ENCODE measurements around the gene TMEM132E.

TMEM132E gene

DNA sequence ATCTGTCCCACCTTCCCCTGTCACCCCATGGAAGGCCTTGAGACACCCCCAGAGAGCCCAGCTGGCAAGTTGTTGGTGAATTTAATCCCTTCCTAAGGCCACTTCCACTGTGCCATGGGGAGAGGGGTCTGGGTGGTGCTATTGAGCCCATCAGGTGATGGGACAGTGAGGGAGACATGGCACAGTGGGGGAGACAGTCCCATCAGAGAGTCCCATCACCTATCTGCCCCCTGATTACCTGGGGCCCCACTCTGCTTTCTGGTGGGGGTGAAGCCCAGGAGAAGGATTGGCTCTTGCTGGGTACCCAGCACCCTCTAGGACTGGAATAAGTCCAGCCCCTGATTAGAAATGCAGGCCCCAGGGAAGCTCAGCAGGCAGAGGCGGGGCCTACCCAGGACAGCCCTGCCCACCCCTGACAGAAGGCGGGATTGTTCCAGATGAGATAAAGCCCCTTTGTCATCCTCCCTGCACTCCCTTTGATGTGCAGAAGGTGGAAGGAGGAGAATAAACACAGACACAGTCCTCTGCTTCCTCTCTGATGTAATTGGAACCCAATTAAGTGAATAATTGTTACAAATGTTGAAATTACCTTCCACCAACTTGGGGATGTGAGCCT is 18.9 kb downstream of the TMEM132E start:
- in situ Hi-C loops (cut with MboI; ENCODE audit: low sequenced_read_pairs): no loop called here

DNA sequence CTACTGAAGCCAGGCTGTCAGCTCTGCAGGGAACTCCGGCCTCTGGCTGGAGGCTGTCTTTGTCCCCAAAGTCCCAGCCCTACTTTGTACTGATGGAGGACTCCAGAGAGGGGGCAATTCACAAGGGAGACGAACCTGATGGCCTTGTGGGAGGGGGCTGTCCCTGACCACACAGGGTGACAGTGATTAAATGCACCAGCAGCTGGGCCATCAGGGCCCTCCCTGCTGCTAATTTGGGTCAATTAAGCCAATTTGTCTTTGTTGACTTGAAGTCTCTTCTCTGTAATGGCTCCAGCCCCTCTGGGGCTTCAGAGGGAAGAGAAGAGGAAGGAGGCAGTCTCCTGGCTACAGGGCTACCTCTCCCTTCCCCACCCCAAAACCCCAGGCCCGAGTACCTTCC is 22.0 kb downstream of the TMEM132E start:
- in situ Hi-C loops (cut with MboI; ENCODE audit: low sequenced_read_pairs): no loop called here

DNA sequence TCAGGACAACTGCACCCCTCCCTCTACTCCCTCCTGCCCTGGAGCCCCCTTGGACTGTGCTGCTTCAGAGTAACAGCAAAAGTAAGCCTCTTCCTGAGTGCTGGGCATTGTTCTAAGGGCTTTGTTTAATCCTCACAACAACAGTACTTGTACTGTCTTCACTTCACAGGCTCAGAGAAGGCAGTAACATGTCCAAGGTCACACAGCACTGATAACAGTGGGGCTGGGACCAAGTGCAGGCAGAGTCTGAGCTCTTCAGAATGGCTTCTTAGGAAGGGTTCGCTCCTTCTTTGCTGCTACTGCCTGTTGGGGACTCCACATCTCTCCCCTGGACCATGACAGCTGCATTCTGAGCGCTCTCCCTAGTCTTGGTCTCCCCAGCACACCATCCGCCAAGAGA is 24.6 kb downstream of the TMEM132E start:
- in situ Hi-C loops (cut with MboI; ENCODE audit: low sequenced_read_pairs): no loop called here

DNA sequence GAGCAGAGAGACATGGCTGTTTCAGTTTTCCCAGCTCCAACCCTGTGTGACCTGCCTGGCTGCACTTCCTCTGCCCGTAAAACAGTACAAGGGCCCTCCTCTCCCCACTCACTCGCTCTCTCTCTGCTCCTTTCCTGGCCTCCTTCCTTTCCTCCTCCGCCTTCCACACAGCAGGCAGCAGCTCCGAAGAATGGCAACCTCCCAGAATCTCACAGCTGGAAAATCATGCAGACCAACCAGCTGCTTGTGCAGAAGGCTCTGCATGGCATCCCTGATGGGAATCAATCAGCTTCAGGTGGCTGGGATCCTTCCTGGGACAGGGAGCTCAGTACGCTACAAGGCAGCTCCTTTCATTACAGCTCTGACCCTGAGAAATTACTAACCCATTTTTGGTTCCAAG is 27.4 kb downstream of the TMEM132E start:
- in situ Hi-C loops (cut with MboI; ENCODE audit: low sequenced_read_pairs): no loop called here

DNA sequence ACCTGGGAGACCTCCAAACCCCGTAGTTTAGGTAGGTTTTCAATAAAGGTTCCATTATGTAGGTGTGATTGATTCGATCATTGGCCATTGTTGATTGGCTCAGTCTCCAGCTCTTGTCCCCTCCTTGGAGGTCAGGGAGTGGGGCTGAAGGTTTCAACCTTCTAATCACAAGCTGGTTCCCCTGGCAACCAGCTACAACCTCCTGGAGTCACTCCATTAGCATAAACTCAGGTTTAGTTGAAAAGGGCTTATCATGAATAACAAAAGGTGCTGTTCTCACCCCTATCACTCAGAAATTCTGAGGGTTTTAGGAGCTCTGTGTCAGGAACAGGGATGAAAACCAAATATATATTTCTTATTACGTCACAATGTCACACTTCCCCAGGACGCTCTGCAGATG is 28.5 kb downstream of the TMEM132E start:
- in situ Hi-C loops (cut with MboI; ENCODE audit: low sequenced_read_pairs): no loop called here

DNA sequence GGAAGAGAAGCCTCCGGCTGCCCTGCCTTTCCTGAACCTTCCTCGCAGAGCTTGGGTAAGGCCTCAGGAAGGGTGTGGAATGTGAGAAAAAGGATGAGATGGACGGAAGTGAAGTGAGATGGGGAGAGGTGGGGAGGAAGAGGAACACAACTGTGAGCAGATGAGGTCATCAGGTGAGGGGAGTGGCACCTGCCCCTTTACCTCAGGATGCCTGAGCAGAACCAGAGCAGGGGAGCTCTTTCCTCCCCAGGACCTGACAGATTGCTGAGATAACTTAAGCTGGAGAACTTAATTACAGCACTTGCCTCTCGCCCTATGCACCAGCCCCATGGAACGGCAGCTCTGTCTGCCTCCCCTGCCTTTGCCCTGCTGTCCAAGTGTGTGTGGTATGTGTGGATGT is 29.8 kb downstream of the TMEM132E start:
- in situ Hi-C loops (cut with MboI; ENCODE audit: low sequenced_read_pairs): no loop called here

DNA sequence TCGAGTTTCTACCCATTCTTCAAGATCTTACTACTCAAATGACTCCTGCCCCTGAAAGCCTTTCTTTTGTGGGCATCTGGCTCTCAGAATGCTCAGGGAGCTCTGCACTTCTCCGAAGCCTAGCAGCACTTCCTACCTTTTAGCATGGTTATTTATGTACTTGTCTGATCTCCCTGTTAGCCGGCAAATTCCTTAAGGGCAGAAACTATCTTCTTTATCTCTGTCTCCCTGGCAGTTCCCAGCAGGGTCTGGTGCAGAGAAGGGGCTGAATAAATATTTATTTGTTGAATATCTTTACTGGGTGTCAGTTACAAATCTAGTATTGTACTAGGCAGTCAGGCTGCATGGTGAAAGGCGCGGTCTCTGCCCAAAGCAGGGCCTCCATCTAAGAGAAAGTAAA is 30.7 kb downstream of the TMEM132E start:
- in situ Hi-C loops (cut with MboI; ENCODE audit: low sequenced_read_pairs): no loop called here

DNA sequence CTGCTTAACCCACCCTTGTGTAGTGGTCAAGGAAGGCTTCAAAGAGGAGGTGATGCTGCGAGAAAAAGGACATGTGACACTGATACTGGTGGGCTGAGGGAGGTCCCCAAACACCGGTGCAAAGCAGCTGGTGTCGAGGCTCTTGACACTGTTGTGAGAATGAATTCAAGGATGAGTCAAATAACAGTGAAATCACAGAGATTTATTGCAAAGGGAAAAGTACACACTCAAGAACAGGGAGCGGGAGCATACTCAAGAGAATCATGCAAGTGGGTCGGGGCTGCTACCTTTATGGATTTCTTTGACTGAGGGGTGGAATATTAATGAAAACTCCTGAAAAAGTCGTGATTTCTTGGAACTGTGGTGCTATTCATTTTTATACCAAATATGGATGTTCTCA is 31.1 kb downstream of the TMEM132E start:
- in situ Hi-C loops (cut with MboI; ENCODE audit: low sequenced_read_pairs): no loop called here

DNA sequence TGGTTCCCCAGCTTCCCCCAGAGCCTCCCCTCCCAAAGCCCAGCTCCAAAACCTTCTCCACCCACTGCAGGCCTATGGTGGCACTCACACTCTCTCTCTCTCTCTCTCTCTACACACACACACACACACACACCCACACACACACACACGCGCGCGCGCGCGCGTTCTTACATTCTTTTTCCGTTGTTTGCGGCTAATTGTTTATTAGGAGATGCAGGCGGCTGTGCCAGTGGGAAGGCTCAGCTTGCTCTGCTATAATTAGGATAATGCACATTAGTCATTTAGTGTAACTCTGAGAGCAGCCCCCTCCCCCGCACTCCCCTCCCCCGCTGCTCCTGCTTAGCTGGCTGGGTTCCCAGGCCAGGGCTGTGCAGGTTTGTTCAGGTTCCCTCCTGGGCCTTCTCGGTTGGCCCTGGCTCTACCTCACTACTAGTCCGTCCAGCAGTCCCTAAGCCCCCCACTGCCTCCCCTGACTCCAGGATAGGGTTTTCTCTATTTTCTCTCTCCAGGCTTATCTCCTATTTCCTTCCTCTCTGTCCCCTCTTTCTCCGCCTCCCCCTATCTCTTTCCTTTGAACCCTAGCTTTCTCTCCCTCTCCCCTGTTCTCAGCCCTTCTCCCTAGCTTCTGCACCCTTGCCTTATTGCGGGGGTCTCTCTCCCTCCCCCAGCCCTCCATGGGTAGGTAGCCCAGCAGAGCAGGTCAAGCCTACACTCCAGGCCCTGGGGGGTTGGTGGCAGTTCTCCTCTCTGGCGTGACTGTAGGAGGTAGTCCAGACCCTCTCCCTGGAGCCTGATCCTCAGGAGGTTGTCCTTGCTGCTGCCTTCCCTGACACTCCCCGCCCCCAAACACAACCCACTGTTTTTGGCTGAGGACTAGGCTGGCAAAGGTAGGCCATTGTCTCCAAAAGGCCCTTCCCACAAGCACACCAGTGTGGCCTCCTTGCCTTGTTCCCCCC is 34.0 kb downstream of the TMEM132E start:
- in situ Hi-C loops (cut with MboI; ENCODE audit: low sequenced_read_pairs): no loop called here

DNA sequence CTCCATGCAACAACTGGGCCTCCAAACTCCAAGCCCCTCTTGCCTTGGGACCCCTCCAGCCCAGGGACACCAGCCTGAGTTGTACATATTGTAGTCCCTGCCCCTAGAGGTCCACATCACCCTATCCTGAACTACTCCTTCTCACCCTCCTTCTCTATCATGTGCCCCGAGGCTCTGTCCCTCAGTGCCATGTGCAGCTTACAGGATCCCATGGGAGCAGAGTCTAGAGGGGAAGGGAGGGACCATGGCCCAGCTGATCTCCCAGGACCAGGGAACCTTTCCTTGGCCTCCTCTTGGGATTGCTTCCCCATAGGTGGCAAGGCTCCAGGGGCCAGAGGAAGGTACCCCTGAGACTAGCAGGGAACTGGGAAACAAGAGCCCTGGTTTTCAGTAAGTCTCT is 35.3 kb downstream of the TMEM132E start:
- in situ Hi-C loops (cut with MboI; ENCODE audit: low sequenced_read_pairs): no loop called here

DNA sequence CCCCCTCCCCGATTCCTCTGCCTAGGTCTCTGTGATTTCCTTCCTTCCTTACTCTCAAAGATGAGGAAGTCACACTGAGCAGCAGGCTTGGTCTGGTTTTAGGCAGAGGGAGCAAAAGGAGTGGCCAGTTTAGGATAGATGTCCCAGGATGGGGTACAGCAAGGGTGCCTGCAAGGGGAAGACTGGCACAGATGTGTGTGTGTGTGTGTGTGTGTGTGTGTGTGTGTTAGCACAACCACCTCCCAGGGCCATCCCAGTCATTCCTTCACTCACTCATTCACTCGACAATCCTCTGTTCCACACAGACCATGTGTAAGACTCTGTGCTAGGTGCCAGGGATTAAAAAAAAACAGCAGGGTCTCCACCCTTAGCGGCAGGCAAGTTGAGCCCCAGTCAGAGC is 35.9 kb downstream of the TMEM132E start:
- in situ Hi-C loops (cut with MboI; ENCODE audit: low sequenced_read_pairs): no loop called here

DNA sequence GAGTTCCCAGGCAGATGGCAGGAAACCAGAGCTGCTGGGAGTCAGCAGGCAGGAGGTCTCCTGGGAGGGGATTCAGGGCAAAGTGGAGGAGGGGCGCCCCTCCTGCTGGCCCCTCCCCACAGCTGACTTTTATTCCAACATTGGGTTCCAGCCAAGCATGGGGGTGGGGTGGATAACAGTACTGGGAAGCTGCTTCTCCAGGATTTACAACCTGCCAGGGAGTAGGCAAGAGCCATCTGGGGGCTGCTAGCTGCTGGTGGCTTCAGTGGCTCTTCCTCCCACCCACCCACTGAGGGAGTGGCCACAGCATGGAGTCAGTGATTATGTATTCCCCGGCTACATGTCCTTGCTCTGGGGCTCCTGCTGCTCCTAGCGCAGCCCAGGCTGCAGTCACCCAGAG is 36.8 kb downstream of the TMEM132E start:
- in situ Hi-C loops (cut with MboI; ENCODE audit: low sequenced_read_pairs): no loop called here

DNA sequence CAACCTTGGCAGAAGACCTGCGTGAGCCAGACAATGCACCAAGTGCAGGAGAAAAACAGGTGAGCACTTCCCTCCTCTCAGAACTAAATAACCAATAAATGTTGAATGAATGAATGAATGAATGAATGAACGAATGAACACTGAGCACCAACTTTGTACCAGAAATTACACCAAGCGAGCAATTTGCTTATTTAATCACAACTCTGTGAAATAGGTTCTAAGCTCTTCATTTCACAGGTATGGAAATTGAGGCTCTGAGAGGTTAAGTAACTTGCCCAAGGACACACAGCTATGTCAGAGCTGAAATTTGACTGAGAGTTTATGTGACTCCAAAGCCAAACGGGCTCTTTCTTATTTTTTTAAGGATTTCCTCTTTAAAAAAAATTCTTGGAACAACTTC is 38.0 kb downstream of the TMEM132E start:
- in situ Hi-C loops (cut with MboI; ENCODE audit: low sequenced_read_pairs): no loop called here

DNA sequence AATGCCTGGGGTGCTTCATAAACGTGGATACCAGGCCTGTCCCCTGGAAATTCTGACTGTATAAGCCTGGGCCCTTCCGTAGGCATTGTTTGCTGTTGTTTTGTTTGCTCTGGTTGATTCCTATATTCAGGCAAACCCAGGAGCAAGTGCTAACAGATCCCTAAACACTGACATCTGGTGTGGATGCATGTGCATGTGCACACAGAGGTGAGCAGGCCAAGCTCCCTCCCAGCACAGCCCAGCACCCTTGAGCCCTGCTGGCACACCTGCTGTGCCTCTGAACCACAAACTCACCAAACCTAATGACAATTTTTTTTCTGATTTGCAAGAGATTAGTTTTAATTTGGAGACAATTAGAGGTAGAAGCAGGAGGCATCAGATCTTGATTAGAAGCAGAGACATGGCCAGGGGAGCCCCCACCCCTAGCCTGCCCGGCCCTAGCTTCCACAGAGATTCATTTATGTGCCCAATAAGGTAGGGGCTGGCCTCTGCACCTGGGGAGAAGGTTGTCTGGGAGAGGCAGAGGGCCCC is 40.4 kb downstream of the TMEM132E start:
- in situ Hi-C loops (cut with MboI; ENCODE audit: low sequenced_read_pairs): no loop called here

DNA sequence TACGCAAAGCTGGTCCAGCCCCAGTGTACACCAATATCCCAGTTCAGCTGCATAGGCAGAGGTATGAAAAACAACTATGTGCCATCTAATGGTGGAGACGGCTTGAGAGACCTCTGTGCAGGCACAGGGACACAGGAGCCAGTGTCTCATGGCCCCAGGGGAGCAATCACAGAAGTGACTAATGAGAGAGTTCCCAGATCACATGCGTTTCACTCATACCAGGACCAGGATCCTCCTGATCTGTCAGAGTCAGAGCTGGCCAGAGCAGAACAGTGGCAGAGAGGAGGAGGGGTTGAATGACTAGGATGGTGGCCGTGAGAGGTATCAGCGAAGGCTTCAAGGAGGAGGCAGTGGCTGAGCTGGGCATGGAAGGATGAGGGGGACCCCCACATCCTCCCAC is 41.1 kb downstream of the TMEM132E start:
- in situ Hi-C loops (cut with MboI; ENCODE audit: low sequenced_read_pairs): no loop called here

DNA sequence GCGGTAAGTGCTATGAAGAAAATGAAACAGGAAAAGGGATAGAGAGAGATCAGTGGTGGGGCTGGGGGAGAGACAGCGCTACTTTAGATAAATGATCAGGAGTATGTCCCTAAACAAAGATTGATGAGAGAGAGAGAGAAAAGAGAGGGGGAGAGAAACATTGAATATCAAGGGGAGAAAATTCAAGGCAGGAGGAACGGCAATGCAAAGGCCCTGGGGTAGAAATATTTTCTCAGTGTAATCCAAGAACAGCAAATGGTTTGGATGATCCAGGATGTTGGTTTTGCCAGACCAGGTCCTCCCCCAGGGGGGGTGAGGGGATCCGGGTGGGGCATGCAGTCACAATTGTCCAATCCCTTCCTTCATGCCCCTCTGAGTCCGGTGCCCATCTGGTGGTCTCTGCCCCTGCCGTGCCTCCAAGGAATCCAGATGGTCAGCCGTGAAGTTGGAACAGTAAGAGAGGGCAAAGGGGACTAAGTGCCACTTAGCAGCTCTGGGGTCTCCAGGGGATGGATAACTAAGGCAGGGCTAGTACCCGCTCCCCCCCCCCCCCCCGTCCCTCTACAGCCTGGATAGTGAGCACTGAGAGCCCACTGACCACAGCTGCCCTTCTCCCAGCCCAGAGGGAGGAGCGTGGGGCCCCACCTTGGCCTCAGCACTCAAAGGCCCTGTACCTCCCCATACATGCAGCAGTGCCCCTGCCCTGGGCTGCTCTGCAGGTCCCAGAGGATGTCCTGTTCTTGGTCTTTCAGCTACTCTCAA is 43.7 kb downstream of the TMEM132E start:
- in situ Hi-C loops (cut with MboI; ENCODE audit: low sequenced_read_pairs): no loop called here

DNA sequence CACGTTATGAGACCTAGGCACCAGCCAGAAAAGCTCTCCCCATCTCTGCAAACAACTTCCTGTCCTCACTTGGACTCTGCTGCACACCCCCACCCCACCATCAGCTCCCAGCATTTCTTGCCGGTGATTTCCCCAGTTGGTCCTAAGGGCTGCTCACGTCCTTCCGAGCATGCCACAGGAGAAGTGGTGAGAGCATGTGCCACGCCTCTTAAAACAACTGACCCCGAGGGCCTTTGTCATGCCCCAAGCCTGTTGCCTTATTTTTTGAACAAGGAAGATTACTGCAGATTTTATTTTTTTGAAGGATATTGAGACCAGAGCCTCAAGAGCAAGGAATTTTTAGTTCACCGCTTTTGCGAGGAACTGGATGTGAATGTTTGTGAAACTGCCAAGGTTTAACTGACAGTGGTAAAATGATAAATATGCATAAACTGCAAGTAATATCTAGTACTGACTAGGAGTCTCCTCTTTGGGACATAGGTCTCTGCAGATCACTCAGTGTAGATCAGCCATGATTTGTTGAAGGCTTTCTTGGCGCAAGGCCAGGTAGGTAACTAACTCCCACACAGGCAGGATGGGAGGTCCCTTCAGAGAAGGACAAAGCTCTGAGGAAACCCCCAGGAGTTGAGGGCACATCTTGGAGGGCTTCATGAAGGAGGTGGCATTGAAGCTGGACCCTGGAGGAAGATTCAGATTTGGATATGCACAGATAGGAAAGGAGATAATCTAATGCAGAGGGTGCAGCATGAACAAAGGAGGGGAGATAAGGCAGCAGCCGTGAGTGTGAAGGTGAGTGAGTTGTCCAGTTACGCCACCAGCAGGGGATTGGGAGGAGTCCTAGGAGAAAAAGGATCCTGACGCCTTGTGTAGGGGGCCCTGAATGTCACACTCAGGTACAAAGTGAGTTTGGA is 44.7 kb downstream of the TMEM132E start:
- in situ Hi-C loops (cut with MboI; ENCODE audit: low sequenced_read_pairs): no loop called here

DNA sequence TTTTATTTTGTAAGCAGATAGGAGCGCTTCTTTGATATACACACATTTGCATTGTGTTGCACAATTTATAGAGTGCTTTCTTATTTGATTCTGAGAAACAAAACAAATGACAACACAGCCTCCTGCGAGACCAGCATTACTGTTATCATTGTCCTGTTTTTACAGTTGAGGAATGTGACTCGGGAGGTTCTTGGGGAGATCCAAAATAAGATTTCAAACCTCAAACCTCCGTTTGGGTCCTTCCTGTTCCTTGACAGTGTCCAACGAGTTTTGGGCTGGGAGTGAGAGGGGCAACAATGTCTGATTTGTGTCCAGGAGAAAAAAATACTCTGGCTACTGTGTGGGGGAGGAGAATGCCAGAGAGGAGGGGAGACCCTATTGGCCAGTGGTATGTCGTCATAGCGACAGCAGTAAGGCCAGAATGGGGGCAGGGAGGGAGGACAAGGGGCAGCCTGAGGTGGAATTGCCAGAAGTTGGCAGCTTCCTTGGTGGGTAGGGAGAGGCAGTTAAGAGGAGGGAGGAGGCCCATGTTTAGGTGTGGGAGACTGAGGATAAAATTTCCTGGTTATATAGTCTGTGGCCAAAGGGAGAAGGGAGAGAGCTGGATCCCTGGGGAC is 45.5 kb downstream of the TMEM132E start:
- in situ Hi-C loops (cut with MboI; ENCODE audit: low sequenced_read_pairs): no loop called here

DNA sequence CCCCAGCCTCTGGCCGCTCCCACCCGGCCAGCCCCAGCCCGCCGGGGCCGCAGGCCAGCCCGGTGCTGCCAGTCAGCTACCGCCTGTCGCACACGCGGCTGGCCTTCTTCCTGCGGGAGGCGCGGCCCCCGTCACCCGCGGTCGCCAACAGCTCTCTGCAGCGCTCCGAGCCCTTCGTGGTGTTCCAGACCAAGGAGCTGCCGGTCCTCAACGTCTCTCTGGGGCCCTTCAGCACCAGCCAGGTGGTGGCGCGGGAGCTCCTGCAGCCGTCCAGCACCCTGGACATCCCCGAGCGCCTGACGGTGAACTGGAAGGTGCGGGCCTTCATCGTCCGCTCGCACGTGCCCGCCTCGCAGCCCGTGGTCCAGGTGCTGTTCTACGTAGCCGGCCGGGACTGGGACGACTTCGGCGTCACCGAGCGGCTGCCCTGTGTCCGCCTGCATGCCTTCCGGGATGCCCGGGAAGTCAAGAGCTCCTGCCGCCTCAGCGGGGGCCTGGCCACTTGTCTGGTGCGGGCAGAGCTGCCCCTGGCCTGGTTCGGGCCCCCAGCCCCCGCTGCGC is 46.8 kb downstream of the TMEM132E start:
- in situ Hi-C loops (cut with MboI; ENCODE audit: low sequenced_read_pairs): no loop called here

DNA sequence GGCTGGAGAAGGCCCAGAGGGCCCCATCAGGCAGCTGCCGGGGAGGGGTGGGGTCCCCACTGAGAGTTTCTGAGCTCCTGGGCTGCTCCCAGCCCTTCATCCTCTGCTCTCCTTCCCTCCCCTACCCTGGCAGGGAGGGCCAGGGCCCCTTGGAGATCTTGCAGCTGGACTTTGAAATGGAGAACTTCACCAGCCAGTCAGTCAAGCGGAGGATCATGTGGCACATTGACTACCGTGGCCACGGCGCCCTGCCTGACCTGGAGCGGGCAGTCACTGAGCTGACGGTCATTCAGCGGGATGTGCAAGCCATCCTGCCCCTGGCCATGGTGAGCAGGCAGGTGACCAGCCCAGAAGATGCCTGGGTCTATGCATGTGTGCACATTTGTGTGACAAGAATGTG is 49.5 kb downstream of the TMEM132E start:
- in situ Hi-C loops (cut with MboI; ENCODE audit: low sequenced_read_pairs): no loop called here
